Osteocyte (in vitro differentiated cells): ENCODE data around the gene DIPK1B. TPM values are rescaled to one million over a fixed set of nuclear protein-coding genes. Genes with fewer than 3 reads are reported as not detected.

Source experiments
- DNase-seq: peaks from one replicate; pipeline ENCODE4 v3.0.0; 2021; ENCODE audit warnings: mixed read lengths; ENCODE audit not compliant: unreplicated experiment; ENCODE audit errors: extremely low spot score
- H3K27ac Mint-ChIP-seq: one replicate; pipeline ENCODE4 v1.8.0; 2021; ENCODE audit warnings: mild to moderate bottlenecking, mixed read lengths; ENCODE audit not compliant: unreplicated experiment
- H3K27me3 Mint-ChIP-seq: one replicate; pipeline ENCODE4 v1.8.0; 2021; ENCODE audit warnings: mixed read lengths; ENCODE audit not compliant: unreplicated experiment
- H3K36me3 Mint-ChIP-seq: one replicate; pipeline ENCODE4 v1.8.0; 2021; ENCODE audit warnings: mixed read lengths; ENCODE audit not compliant: unreplicated experiment
- H3K4me1 Mint-ChIP-seq: one replicate; pipeline ENCODE4 v1.8.0; 2021; ENCODE audit warnings: mixed read lengths; ENCODE audit not compliant: unreplicated experiment
- H3K4me3 Mint-ChIP-seq: one replicate; pipeline ENCODE4 v1.8.0; 2021; ENCODE audit warnings: mild to moderate bottlenecking, moderate library complexity, mixed read lengths; ENCODE audit not compliant: unreplicated experiment
- H3K9me3 Mint-ChIP-seq: one replicate; pipeline ENCODE4 v1.8.0; 2021; ENCODE audit warnings: mixed read lengths; ENCODE audit not compliant: unreplicated experiment
- total RNA-seq: library from RNA; stranded (reverse); gene quantifications from 2 replicates; pipeline ENCODE4 v1.2.1, GENCODE V29; 2021
- TF ChIP-seq, protein P1 (sequence below): fragments of 200-600 bp; sonication (generic); IDR thresholded peaks from 2 replicates; pipeline ENCODE4 v1.5.0; 2021; ENCODE audit warnings: antibody characterized with exemption, mild to moderate bottlenecking, moderate library complexity

The DIPK1B gene
- total RNA-seq, 1 donor from 2014 or later: 11.4 TPM

GRCh38 chr9:136746621-136747020 is 34.2 kb downstream of the DIPK1B start:
- H3K27me3 Mint-ChIP-seq: peaks cover 7% of the 10 kb centered on the region
- H3K27ac Mint-ChIP-seq: no peak overlapping the region
- H3K4me3 Mint-ChIP-seq: no peak overlapping the region
- no peak for DNase-seq
- TF ChIP-seq, protein P1, sequence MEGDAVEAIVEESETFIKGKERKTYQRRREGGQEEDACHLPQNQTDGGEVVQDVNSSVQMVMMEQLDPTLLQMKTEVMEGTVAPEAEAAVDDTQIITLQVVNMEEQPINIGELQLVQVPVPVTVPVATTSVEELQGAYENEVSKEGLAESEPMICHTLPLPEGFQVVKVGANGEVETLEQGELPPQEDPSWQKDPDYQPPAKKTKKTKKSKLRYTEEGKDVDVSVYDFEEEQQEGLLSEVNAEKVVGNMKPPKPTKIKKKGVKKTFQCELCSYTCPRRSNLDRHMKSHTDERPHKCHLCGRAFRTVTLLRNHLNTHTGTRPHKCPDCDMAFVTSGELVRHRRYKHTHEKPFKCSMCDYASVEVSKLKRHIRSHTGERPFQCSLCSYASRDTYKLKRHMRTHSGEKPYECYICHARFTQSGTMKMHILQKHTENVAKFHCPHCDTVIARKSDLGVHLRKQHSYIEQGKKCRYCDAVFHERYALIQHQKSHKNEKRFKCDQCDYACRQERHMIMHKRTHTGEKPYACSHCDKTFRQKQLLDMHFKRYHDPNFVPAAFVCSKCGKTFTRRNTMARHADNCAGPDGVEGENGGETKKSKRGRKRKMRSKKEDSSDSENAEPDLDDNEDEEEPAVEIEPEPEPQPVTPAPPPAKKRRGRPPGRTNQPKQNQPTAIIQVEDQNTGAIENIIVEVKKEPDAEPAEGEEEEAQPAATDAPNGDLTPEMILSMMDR: no peak
- no peaks in the 10 kb centered on the region for H3K36me3 Mint-ChIP-seq
- H3K4me1 Mint-ChIP-seq: no peaks in the 10 kb centered on the region
- peaks cover 2% of the 10 kb centered on the region for H3K9me3 Mint-ChIP-seq

GRCh38 chr9:136747161-136748060 is 35.0 kb downstream of the DIPK1B start:
- no peak overlapping the region for H3K4me3 Mint-ChIP-seq
- no peak for DNase-seq
- H3K27me3 Mint-ChIP-seq: peaks cover 14% of the 10 kb centered on the region
- no peak overlapping the region for H3K27ac Mint-ChIP-seq
- H3K4me1 Mint-ChIP-seq: no peaks in the 10 kb centered on the region
- H3K36me3 Mint-ChIP-seq: no peaks in the 10 kb centered on the region
- TF ChIP-seq, protein P1: no peak
- peaks cover 6% of the 10 kb centered on the region for H3K9me3 Mint-ChIP-seq

GRCh38 chr9:136748201-136748600 is 35.8 kb downstream of the DIPK1B start, which contains the start of gene LCN6:
Gene LCN6, minus strand, starts transcription at chr9:136748525. Its CDS starts 42 bp downstream, at chr9:136748483.
- Mint-ChIP-seq H3K9me3 (peaks cover 12% of the 10 kb centered on the region), H3K27ac (no peak within 1 kb of the TSS), H3K4me3 (no peak within 1 kb of the TSS), H3K4me1 (no peaks in the 10 kb centered on the region), H3K27me3 (peaks cover 20% of the 10 kb centered on the region), H3K36me3 (no peaks in the 10 kb centered on the region)
- DNase-seq: no peak
- TF ChIP-seq, protein P1: no peak

- H3K36me3 Mint-ChIP-seq: no peaks in the 10 kb centered on the region
- no peak overlapping the region for H3K27ac Mint-ChIP-seq
- H3K27me3 Mint-ChIP-seq: peaks cover 20% of the 10 kb centered on the region
- no peak for DNase-seq
- H3K9me3 Mint-ChIP-seq: peaks cover 12% of the 10 kb centered on the region
- H3K4me3 Mint-ChIP-seq: no peak overlapping the region
- TF ChIP-seq, protein P1: no peak
- H3K4me1 Mint-ChIP-seq: no peaks in the 10 kb centered on the region
These were observed 36.6 kb downstream of the DIPK1B start for GRCh38 chr9:136748666-136749611.
